ENCODE measurements around the gene NDRG4. TPM values are rescaled to one million over a fixed set of nuclear protein-coding genes. Genes with fewer than 3 reads are reported as not detected.

NDRG4 gene
- total and polyA plus RNA-seq, 2 donors (not counting 3 experiments of a cell fraction or from before 2014, with no cell fraction given), result 35.8 to 74.3 TPM

- Histone ChIP-seq H3K9me3 (replicated peaks; ENCODE audit: control insufficient read depth, insufficient read depth, low read length) (no peaks in the 10 kb centered on the region), H3K9me1 (replicated peaks; ENCODE audit: control insufficient read depth, extremely low read depth, insufficient read depth, low read length) (no peaks in the 10 kb centered on the region), H3K27ac (ENCODE audit: insufficient read depth, low read depth, low read length) (no peak overlapping the region), H3K79me2 (ENCODE audit: control insufficient read depth, insufficient read depth, low read length) (no peaks in the 10 kb centered on the region), H3K4me3 (replicated peaks in 1 of 3; ENCODE audit: insufficient read depth in 1 of 3, low read depth in 1 of 3, low read length in 3 of 3) (no peak overlapping the region), H3K27me3 (ENCODE audit: control insufficient read depth in 2 of 2, insufficient read depth in 2 of 2, low read length in 2 of 2) (no peaks in the 10 kb centered on the region), H3K36me3 (ENCODE audit: control insufficient read depth in 2 of 2, extremely low read depth in 1 of 2, insufficient read depth in 2 of 2, low read length in 2 of 2) (no peaks in the 10 kb centered on the region), H3K4me2 (ENCODE audit: insufficient read depth, low read length) (no peak overlapping the region), H3K4me1 (ENCODE audit: control insufficient read depth, extremely low read depth, insufficient read depth, low read length) (peaks cover 38% of the 10 kb centered on the region), H3K9ac (replicated peaks; ENCODE audit: extremely low read depth, insufficient read depth, low read length) (no peak overlapping the region), H4K20me1 (replicated peaks; ENCODE audit: control insufficient read depth, extremely low read depth, insufficient read depth, low read length) (no peaks in the 10 kb centered on the region), H2AFZ (ENCODE audit: low read depth, low read length) (no peak overlapping the region)
- no TSS peak for BruUV-seq (replicated peaks)
- TF ChIP-seq MYC (IDR thresholded peaks at IDR 0.05; ENCODE audit: low read depth, low read length), result no peak
- TF ChIP-seq POLR2AphosphoS5 (IDR thresholded peaks at IDR 0.05; ENCODE audit: insufficient read depth, low read depth, low read length), result no peak
- no peak for TF ChIP-seq CTCF (IDR thresholded peaks at IDR 0.05; ENCODE audit: extremely low read depth in 1 of 2, insufficient read depth in 1 of 2, low read depth in 1 of 2, low read length in 2 of 2)
- no peak for TF ChIP-seq JUN (IDR thresholded peaks at IDR 0.05; ENCODE audit: borderline replicate concordance, insufficient read depth, insufficient read length, low read depth)
- TF ChIP-seq FOS (IDR thresholded peaks at IDR 0.05; ENCODE audit: borderline replicate concordance, insufficient read depth, low read length), result no peak
- DNase-seq (ENCODE audit: low read depth, low spot score), result no peak
- dilution Hi-C loops (cut with MboI; ENCODE audit: extremely low pct_ligation_motif_present, low sequenced_read_pairs) (no loop called here), intact Hi-C loops (cut with micrococcal nuclease) (no loop called here)
- CTCF ChIA-PET, result interaction anchor here (1.1 to 1.5 kb wide), 2 partner anchors 10 to 117 kb away, joined by 3 read pairs; no protein-coding TSS in a partner anchor
- no peak for FAIRE-seq
- POLR2A ChIA-PET, result interaction anchor here (0.5 kb wide), 1 partner anchor 746 kb away, joined by 3 read pairs; no protein-coding TSS in a partner anchor
Observed at GRCh38 chr16:58454178-58454577, 45.8 kb upstream of the NDRG4 start.

GRCh38 chr16:58454856-58455255 lies 45.1 kb upstream of the NDRG4 start:
- no peak overlapping the region for H3K4me3 ChIP-seq (replicated peaks in 1 of 3; ENCODE audit: insufficient read depth in 1 of 3, low read depth in 1 of 3, low read length in 3 of 3)
- no peak for FAIRE-seq
- CTCF ChIA-PET, result interaction anchor here (1.1 to 2.0 kb wide), 6 partner anchors 9 to 118 kb away, joined by 3 to 5 read pairs (median 4); no protein-coding TSS in a partner anchor

More at GRCh38 chr16:58454856-58455255, 45.1 kb upstream of the NDRG4 start:
- Histone ChIP-seq H3K9me1 (replicated peaks; ENCODE audit: control insufficient read depth, extremely low read depth, insufficient read depth, low read length) (no peaks in the 10 kb centered on the region), H3K4me2 (ENCODE audit: insufficient read depth, low read length) (no peak overlapping the region), H3K79me2 (ENCODE audit: control insufficient read depth, insufficient read depth, low read length) (no peaks in the 10 kb centered on the region), H3K9ac (replicated peaks; ENCODE audit: extremely low read depth, insufficient read depth, low read length) (no peak overlapping the region), H3K36me3 (ENCODE audit: control insufficient read depth in 2 of 2, extremely low read depth in 1 of 2, insufficient read depth in 2 of 2, low read length in 2 of 2) (no peaks in the 10 kb centered on the region), H4K20me1 (replicated peaks; ENCODE audit: control insufficient read depth, extremely low read depth, insufficient read depth, low read length) (no peaks in the 10 kb centered on the region), H2AFZ (ENCODE audit: low read depth, low read length) (no peak overlapping the region), H3K27me3 (ENCODE audit: control insufficient read depth in 2 of 2, insufficient read depth in 2 of 2, low read length in 2 of 2) (no peaks in the 10 kb centered on the region), H3K9me3 (replicated peaks; ENCODE audit: control insufficient read depth, insufficient read depth, low read length) (no peaks in the 10 kb centered on the region), H3K4me1 (ENCODE audit: control insufficient read depth, extremely low read depth, insufficient read depth, low read length) (peaks cover 41% of the 10 kb centered on the region), H3K27ac (ENCODE audit: insufficient read depth, low read depth, low read length) (no peak overlapping the region)
- no peak for TF ChIP-seq MYC (IDR thresholded peaks at IDR 0.05; ENCODE audit: low read depth, low read length)
- TF ChIP-seq JUN (IDR thresholded peaks at IDR 0.05; ENCODE audit: borderline replicate concordance, insufficient read depth, insufficient read length, low read depth), result no peak
- TF ChIP-seq FOS (IDR thresholded peaks at IDR 0.05; ENCODE audit: borderline replicate concordance, insufficient read depth, low read length), result no peak
- no peak for TF ChIP-seq POLR2A (IDR thresholded peaks at IDR 0.05; ENCODE audit: low read depth, low read length)
- no peak for TF ChIP-seq CTCF (IDR thresholded peaks at IDR 0.05; ENCODE audit: extremely low read depth in 1 of 2, insufficient read depth in 1 of 2, low read depth in 1 of 2, low read length in 2 of 2)
- no peak for TF ChIP-seq GATA2 (IDR thresholded peaks at IDR 0.05; ENCODE audit: insufficient read depth, insufficient read length, low read depth, low read length)
- TF ChIP-seq MAX (IDR thresholded peaks at IDR 0.05; ENCODE audit: insufficient read depth, insufficient read length), result no peak
- TF ChIP-seq EZH2 (IDR thresholded peaks at IDR 0.05; ENCODE audit: borderline replicate concordance, low read depth, low read length, severe bottlenecking), result no peak
- no peak for TF ChIP-seq POLR2AphosphoS5 (IDR thresholded peaks at IDR 0.05; ENCODE audit: insufficient read depth, low read depth, low read length)
- dilution Hi-C loops (cut with MboI; ENCODE audit: extremely low pct_ligation_motif_present, low sequenced_read_pairs) (no loop called here), intact Hi-C loops (cut with micrococcal nuclease) (loop anchor here (5.0 kb wide), 1 partner anchor 38 kb away; no protein-coding TSS in a partner anchor)
- POLR2A ChIA-PET, result interaction anchor here (0.9 kb wide), 1 partner anchor 1086 kb away, joined by 7 read pairs; no protein-coding TSS in a partner anchor
- no TSS peak for BruUV-seq (replicated peaks)
- no peak for DNase-seq (ENCODE audit: low read depth, low spot score)

Data from endothelial cell of umbilical vein (primary cell).